B cell (primary cell): ENCODE data around the gene MTUS2. TPM values are rescaled to one million over a fixed set of nuclear protein-coding genes. Genes with fewer than 3 reads are reported as not detected.

Source experiments
- ATAC-seq: fragments of 200-7000 bp; cut with Tn5 transposase; one replicate; pipeline ENCODE4 v1.10.0; 2021; ENCODE audit warnings: low read depth, mild to moderate bottlenecking, moderate number of reproducible peaks, moderate library complexity
- CTCF ChIA-PET: fragments of 350-600 bp; sonication (Branson Sonifier 250); formaldehyde crosslinking; loops from one replicate; lab custom pipeline; 2021; ENCODE audit warnings: antibody characterized with exemption, inconsistent platforms; lab: Charles Lee
- POLR2A ChIA-PET: fragments of 350-600 bp; sonication (Branson Sonifier 250); formaldehyde crosslinking; loops from one replicate; lab custom pipeline; 2021; ENCODE audit warnings: antibody characterized with exemption; lab: Charles Lee
- DNase-seq: peaks from one replicate; pipeline ENCODE4 v3.0.0; 2013
- H2AFZ ChIP-seq: 2 replicates; pipeline ENCODE4 v1.6.1; 2012; ENCODE audit warnings: mild to moderate bottlenecking, low read depth, low read length; ENCODE audit not compliant: insufficient read depth, poor library complexity, severe bottlenecking
- H3K27ac ChIP-seq, 2 donors: 1 replicate in 1 of 2; 2 replicates in 1 of 2; pipeline ENCODE4 v1.5.1; 2012 to 2013; ENCODE audit warnings: low read length in 2 of 2, mild to moderate bottlenecking in 2 of 2, moderate library complexity in 1 of 2
- H3K27me3 ChIP-seq, 4 experiments: fragments of 200-600 bp in 1 of 4; sonication (generic) in 1 of 4; replicated peaks in 1 of 4; 1 replicate in 2 of 4; 2 replicates in 2 of 4; pipeline versions ENCODE4 v1.6.1 to v1.7.0; 2013 to 2016; ENCODE audit warnings: low read length in 3 of 4, mild to moderate bottlenecking in 2 of 4, mixed read lengths in 1 of 4, moderate library complexity in 1 of 4; ENCODE audit not compliant: insufficient read depth in 4 of 4, control insufficient read depth in 3 of 4; ENCODE audit errors: control extremely low read depth in 1 of 4
- H3K36me3 ChIP-seq, 2 experiments: replicated peaks in 1 of 2; 1 replicate in 1 of 2; 2 replicates in 1 of 2; pipeline versions ENCODE4 v1.6.1 to v1.7.1; 2013; ENCODE audit warnings: low read length in 1 of 2; ENCODE audit not compliant: insufficient read depth in 2 of 2, control insufficient read depth in 1 of 2; ENCODE audit errors: control extremely low read depth in 1 of 2, extremely low read depth in 1 of 2
- H3K4me1 ChIP-seq, 2 donors: fragments of 200-600 bp in 1 of 2; sonication (generic) in 1 of 2; 1 replicate in 1 of 2; 2 replicates in 1 of 2; pipeline versions ENCODE4 v1.5.1 to v1.6.1; 2013 to 2017; ENCODE audit warnings: low read length in 2 of 2; ENCODE audit not compliant: control insufficient read depth in 2 of 2, insufficient read depth in 2 of 2
- H3K4me2 ChIP-seq: replicated peaks from 2 replicates; pipeline ENCODE3; 2012; ENCODE audit warnings: mild to moderate bottlenecking, low read depth, low read length; ENCODE audit not compliant: poor library complexity, severe bottlenecking
- H3K4me3 ChIP-seq, 5 experiments: fragments of 200-600 bp in 1 of 5; sonication (generic) in 1 of 5; 1 replicate in 3 of 5; 2 replicates in 2 of 5; pipeline versions ENCODE4 v1.5.1 to v1.7.0; 2011 to 2016; ENCODE audit warnings: low read length in 4 of 5, mild to moderate bottlenecking in 4 of 5, low read depth in 2 of 5, control low read depth in 1 of 5, moderate library complexity in 1 of 5; ENCODE audit not compliant: insufficient read depth in 1 of 5; ENCODE audit errors: control extremely low read depth in 1 of 5, extremely low read depth in 1 of 5
- H3K79me2 ChIP-seq: fragments of 200-600 bp; sonication (generic); one replicate; pipeline ENCODE4 v1.6.0; 2016; ENCODE audit warnings: low read length; ENCODE audit not compliant: control insufficient read depth, insufficient read depth
- H3K9ac ChIP-seq: fragments of 200-600 bp; sonication (generic); 2 replicates; pipeline ENCODE4 v1.6.1; 2017; ENCODE audit warnings: mild to moderate bottlenecking, low read length, moderate library complexity
- H3K9me3 ChIP-seq, 3 donors: one replicate each; pipeline versions ENCODE4 v1.6.1 to v1.7.1; 2013; ENCODE audit warnings: low read length in 2 of 3; ENCODE audit not compliant: control insufficient read depth in 2 of 3, insufficient read depth in 1 of 3; ENCODE audit errors: control extremely low read depth in 1 of 3
- H4K20me1 ChIP-seq: 2 replicates; pipeline ENCODE4 v1.6.0; 2012; ENCODE audit warnings: mild to moderate bottlenecking, low read length; ENCODE audit not compliant: insufficient read depth, control insufficient read depth, poor library complexity, severe bottlenecking
- H3K27ac Mint-ChIP-seq: one replicate; pipeline ENCODE4 v1.8.0; 2021; ENCODE audit warnings: mixed read lengths
- H3K27me3 Mint-ChIP-seq: one replicate; pipeline ENCODE4 v1.8.0; 2021; ENCODE audit warnings: mixed read lengths
- H3K4me1 Mint-ChIP-seq: one replicate; pipeline ENCODE4 v1.8.0; 2021; ENCODE audit warnings: mixed read lengths
- H3K4me3 Mint-ChIP-seq: one replicate; pipeline ENCODE4 v1.8.0; 2021; ENCODE audit warnings: mixed read lengths
- H3K9me3 Mint-ChIP-seq: one replicate; pipeline ENCODE4 v1.8.0; 2022; ENCODE audit warnings: mixed read lengths; ENCODE audit not compliant: insufficient read depth
- EZH2 ChIP-seq: IDR thresholded peaks from 2 replicates; pipeline ENCODE4 v1.6.1; 2012; ENCODE audit warnings: borderline replicate concordance, low read depth, mild to moderate bottlenecking, moderate library complexity, low read length; ENCODE audit not compliant: insufficient read depth, poor library complexity, severe bottlenecking
- WGBS: methylation state at CpG from one replicate; pipeline ENCODE4 v1.1.5; 2013; ENCODE audit warnings: missing lambda C conversion rate; ENCODE audit not compliant: insufficient coverage; 5-methylcytosine and 5-hydroxymethylcytosine counted together
- intact Hi-C: fragments of 100-400 bp; cut with micrococcal nuclease; formaldehyde crosslinking; loops from one replicate; pipeline ENCODE4 v1.10.0; 2022
- polyA plus RNA-seq: library from polyadenylated mRNA; depleted of rRNA; stranded (reverse); fragments of >200 nt; gene quantifications from 2 replicates; pipeline ENCODE4 v1.2.3, GENCODE V29; 2012
- total RNA-seq, 2 donors: library from RNA; stranded (reverse); fragments of 120-200 nt in 1 of 2; gene quantifications; 1 replicate in 1 of 2; 2 replicates in 1 of 2; pipeline versions ENCODE4 v1.2.3 to v1.2.4, GENCODE V29; 2013 to 2022
- TF ChIP-seq, protein P1 (sequence below): fragments of 200-600 bp; IDR thresholded peaks from one replicate; pipeline ENCODE4 v1.8.0; 2022; ENCODE audit warnings: antibody characterized with exemption, mild to moderate bottlenecking

Gene MTUS2
- total and polyA plus RNA-seq, 2 donors (not counting 1 experiment from before 2014, with no cell fraction given) = 0.12 TPM; not detected in 1

DNA sequence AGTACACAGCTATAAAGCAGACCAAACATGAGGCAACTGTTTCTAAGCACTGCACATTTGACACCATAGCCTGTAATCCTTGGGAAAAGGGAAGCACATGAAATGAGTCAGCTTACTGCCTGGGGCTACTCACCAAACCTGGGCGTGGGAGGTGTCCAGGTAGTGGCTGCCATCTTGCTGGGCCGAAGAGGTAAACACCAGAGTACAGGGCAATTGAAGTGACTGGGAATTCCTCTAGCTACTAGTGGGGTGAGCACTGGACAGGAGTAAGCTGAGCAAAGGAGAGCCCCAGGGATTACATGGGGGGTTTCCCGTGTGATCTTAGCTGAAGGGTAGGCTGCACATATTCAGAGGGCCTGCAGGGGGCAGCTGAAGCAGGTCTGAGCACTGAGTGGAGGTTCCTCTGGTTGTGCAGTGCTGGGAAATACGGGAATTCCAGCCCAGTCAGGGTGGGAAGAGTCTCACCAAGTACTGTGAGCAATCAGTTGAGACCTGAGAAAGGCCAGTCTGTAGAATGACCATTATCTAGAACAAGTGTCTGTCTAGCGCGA, 634.9 kb downstream of the MTUS2 start:
- Mint-ChIP-seq H3K27ac (no peak overlapping the region), H3K27me3 (peaks cover 23% of the 10 kb centered on the region), H3K4me1 (no peaks in the 10 kb centered on the region), H3K9me3 (no peaks in the 10 kb centered on the region), H3K4me3 (no peak overlapping the region)
- intact Hi-C loops = no loop called here
- H3K79me2 ChIP-seq = no peaks in the 10 kb centered on the region
- H3K27ac ChIP-seq = no peak overlapping the region
- TF ChIP-seq, protein P1, sequence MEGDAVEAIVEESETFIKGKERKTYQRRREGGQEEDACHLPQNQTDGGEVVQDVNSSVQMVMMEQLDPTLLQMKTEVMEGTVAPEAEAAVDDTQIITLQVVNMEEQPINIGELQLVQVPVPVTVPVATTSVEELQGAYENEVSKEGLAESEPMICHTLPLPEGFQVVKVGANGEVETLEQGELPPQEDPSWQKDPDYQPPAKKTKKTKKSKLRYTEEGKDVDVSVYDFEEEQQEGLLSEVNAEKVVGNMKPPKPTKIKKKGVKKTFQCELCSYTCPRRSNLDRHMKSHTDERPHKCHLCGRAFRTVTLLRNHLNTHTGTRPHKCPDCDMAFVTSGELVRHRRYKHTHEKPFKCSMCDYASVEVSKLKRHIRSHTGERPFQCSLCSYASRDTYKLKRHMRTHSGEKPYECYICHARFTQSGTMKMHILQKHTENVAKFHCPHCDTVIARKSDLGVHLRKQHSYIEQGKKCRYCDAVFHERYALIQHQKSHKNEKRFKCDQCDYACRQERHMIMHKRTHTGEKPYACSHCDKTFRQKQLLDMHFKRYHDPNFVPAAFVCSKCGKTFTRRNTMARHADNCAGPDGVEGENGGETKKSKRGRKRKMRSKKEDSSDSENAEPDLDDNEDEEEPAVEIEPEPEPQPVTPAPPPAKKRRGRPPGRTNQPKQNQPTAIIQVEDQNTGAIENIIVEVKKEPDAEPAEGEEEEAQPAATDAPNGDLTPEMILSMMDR = peak; percentile 40
- no peak for TF ChIP-seq EZH2
- ChIA-PET CTCF (interaction anchor here (1.0 to 1.2 kb wide), 3 partner anchors 18 to 658 kb away, joined by 3 to 6 read pairs (median 3); no protein-coding TSS in a partner anchor), POLR2A (no interaction called here)
- H3K9me3 ChIP-seq = no peaks in the 10 kb centered on the region
- no peaks in the 10 kb centered on the region for H3K36me3 ChIP-seq
- H3K9ac ChIP-seq = no peak overlapping the region
- H3K4me1 ChIP-seq = no peaks in the 10 kb centered on the region
- H3K27me3 ChIP-seq = peaks cover 0 to 5% (median 0%) of the 10 kb centered on the region in 4 experiments
- H3K4me3 ChIP-seq = no peak overlapping the region
- H3K4me2 ChIP-seq = no peak overlapping the region
- DNase-seq (peak; percentile 47), ATAC-seq (no peak)
- WGBS = 90% methylated on average over 6 of the region's 6 CpGs
- H4K20me1 ChIP-seq = no peaks in the 10 kb centered on the region
- H2AFZ ChIP-seq = no peak overlapping the region

DNA sequence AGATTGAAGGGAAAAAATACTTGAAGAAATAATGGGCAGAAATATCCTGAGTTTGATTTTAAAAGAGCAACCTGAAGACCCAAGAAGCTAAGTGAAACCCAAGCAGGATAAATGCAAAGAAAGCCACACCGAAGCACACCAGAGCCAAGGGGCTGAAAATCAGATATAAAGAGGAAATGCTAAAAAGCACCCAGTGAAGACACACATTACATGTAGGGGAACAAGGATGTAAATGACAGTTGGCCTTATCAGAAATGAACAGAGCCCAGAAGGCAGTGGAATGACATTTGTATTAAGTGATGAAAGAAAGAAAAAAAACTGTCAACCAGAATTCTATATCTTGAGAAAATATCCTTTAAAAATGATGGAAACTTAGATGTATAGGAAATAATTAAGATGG, 636.3 kb downstream of the MTUS2 start:
- no peak overlapping the region for H3K27ac ChIP-seq
- Mint-ChIP-seq H3K27me3 (peaks cover 15% of the 10 kb centered on the region), H3K4me1 (no peaks in the 10 kb centered on the region), H3K27ac (no peak overlapping the region), H3K4me3 (no peak overlapping the region), H3K9me3 (no peaks in the 10 kb centered on the region)
- ATAC-seq = no peak
- no peak overlapping the region for H3K9ac ChIP-seq
- no peak overlapping the region for H3K4me3 ChIP-seq
- H2AFZ ChIP-seq = no peak overlapping the region
- no peaks in the 10 kb centered on the region for H4K20me1 ChIP-seq
- TF ChIP-seq EZH2 = no peak
- TF ChIP-seq, protein P1 = no peak
- WGBS = no CpG with 5 or more reads among the region's 1 CpG
- H3K27me3 ChIP-seq = peaks cover 0 to 4% (median 1%) of the 10 kb centered on the region in 4 experiments
- intact Hi-C loops = no loop called here
- H3K36me3 ChIP-seq = no peaks in the 10 kb centered on the region
- no peak overlapping the region for H3K4me2 ChIP-seq
- H3K79me2 ChIP-seq = no peaks in the 10 kb centered on the region
- CTCF ChIA-PET = no interaction called here
- H3K9me3 ChIP-seq = no peaks in the 10 kb centered on the region
- no peak for DNase-seq
- POLR2A ChIA-PET = no interaction called here
- H3K4me1 ChIP-seq = no peaks in the 10 kb centered on the region
